ENCODE data around the gene MTFR1L.

MTFR1L gene

DNA sequence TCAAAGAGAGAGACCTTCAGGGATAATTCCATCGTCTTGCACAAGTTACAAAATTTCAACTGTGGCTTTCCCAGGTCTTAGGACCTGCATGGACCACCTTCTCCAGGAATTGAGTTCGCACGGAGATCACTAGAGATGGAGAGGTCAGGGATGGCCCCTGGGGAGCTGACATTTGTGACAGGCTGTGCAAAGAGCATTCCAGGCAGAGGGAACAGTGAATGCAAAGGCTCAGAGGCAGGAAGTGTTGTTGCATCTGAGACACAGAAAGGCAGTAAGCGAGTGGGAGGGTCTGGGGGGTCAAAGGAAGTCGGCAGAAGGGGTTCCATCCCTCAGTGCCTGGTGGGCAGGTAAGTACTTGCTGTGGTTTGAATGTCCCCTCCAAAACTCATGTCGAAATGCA is 29.3 kb upstream of the MTFR1L start:
- DNase-seq (ENCODE audit: low read depth in 2 of 2), result no peak

DNA sequence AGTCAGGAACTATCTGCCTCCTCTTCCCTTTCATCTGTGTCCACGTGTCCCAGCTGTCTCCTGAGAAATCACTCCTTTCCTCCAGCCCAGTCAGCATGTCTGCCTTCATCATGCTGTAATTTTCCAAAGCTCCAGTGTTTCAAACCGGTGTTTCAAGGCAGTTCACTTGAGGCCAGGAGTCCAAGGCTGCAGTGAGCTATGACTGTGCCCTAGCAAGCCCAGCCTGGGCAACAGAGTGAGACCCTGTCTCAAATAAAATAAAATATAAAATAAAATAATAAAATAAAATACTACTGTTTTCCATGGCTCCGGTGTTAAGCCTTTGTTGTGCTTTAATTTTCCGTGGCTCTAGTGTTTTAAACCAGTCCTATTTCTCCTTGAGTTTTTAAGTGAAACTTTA is 27.6 kb upstream of the MTFR1L start:
- DNase-seq (ENCODE audit: low read depth in 2 of 2), result no peak

DNA sequence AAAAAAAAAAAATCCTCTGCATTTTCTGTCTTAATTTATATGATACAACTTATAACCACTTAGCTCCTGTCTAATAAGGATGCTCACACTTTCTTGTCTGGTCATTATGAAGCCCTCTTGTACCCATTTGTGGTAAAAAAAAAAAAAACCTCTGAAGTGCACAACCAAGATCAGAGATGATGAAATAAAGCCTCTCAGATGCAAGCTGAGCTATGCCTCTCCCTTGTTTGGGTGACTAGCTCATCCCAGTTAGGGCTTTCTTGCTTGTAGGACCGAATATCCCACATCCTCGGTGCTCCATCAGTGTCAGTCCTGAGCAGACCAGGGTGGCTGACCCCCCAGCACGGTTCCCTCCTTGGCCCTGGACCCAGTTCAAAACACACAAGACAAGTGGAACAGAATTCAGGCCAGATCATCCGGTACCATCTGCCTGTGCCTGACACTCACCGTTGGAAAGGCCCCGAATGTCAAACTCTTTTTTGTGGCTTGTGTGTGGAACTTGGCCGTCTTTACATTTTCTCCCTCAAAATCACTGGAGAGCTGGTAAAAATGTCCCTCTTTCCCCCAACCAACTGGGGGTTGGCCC is 26.1 kb upstream of the MTFR1L start:
- no peak for DNase-seq (ENCODE audit: low read depth in 2 of 2)

DNA sequence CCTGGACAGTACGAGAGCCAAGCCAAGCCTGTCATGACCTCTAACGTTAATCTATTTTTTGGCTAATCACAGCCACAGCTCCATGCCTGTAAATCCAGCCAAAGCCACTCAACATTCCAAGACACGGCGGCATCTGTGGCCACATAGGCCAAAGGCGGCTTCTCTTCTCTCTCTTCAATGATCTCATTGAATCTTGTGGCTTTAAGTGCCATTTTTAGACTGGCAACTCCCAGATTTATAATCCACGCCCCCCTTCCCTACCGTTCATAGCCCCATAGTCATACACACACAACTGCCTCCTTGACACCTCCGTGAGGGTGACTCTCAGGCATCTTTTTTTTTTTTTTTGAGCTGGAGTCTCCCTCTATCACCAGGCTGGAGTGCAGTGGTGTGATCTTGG is 25.4 kb upstream of the MTFR1L start:
- DNase-seq (ENCODE audit: low read depth in 2 of 2), result no peak

DNA sequence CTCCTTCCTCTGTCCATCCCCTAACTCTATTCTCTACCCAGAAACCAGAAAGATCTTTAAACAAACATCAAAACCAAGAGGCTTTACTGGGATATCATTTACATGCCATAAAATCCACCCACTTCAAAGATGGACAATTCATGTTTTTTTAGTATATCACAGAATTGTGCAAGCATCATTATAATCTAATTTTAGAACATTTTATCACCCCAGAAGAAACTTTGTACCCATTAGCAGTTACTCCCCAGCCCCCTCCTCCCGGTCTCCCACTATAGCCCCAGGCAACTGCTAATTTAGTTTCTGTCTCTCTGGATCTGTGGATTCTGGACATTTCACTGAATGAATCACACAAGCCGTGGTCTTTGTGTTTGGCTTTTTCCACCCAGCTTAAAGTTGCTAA is 24.5 kb upstream of the MTFR1L start:
- no peak for DNase-seq (ENCODE audit: low read depth in 2 of 2)

DNA sequence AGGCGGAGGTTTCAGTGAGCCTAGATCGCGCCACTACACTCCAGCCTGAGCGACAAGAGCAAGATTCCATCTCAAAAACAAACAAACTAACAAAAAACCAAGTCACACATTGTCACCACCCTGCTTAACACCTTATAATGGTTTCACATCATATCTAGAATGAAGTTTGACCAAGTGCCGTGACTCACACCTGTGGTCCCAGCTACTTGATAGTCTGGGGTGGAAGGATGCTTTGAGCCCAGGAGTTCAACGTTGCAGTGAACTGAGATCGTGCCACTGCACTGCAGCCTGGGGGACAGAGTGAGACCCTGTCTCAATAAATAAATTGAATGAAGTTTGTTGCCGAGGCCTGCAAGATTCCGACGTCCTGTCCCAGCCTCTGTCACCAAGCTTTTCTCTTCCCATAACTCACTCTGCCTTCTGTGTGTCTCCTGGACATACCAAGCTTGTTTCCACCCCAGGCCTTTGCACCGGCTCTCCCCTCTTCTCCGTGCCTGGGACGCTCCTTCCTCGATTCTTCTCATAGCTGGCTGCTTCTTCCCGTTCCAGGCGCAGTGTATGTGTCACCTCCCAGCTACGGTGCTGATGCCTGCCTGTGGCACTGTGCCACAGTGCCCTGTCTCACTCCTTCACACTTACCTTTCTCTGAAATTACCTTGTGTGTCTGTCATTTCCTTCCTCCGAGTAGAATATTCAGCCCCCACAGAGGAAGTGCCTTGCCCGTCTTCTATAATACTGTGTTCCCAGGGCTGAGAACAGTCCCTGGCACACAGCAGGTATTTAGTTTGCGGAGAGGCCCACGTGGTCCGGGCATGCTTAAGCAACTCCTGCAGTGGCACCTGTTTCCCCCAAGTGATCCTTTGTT is 23.6 kb upstream of the MTFR1L start:
- DNase-seq (ENCODE audit: low read depth in 2 of 2), result peak in 1 of 2 donors; percentile 9

DNA sequence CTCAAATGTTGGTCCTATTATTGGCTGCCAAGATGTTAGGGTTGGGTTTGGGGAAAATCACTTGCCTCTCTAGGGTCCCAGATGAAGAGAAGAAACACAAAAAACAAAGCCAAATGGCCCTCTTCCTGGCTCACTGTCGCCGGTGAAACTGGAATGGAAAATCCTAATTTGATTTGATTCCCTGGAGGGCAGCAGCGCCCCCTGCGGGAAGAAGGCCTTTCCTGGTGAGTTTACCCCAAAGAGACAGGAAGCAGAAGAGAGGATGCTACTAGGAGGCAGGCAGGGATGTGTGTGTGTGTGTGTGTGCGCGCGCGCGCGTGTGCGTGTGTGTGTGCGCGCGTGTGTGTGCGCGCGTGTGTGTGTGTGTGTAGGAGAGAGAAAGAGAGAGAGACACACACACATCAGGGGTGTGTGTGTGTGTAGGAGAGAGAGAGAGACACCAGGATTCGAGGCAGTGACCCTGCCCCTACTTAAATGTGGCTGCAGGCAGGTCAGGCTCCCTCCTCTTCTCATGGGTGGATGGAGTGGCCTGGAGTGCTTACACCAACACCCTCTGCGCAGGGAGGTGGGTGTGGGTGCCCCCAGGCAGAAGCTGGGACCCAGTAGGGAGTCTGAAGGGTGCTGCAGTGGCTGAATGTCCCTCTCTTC is 22.8 kb upstream of the MTFR1L start:
- peak; percentile 81 to 86 for DNase-seq (ENCODE audit: low read depth in 2 of 2)

DNA sequence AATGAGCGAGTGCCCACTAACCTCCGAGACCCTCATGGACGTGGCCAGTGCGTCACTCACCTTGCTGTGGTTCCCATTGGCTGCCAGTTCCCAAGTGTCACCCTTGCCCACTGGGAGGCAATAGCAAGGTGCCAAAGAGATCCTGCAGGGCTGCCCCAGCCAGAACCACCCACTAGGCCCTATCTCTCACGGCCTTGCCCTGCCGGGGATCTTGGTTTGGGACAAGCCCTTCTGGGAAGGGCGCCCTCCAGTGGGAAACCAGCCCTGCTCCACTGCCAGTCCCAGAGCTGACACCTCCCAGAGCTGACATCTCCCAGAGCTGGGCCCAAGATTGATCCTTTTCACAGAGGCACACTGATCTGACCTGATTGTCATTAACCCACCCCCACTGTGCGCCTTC is 21.8 kb upstream of the MTFR1L start:
- peak in 1 of 2 donors; percentile 28 for DNase-seq (ENCODE audit: low read depth in 2 of 2)

DNA sequence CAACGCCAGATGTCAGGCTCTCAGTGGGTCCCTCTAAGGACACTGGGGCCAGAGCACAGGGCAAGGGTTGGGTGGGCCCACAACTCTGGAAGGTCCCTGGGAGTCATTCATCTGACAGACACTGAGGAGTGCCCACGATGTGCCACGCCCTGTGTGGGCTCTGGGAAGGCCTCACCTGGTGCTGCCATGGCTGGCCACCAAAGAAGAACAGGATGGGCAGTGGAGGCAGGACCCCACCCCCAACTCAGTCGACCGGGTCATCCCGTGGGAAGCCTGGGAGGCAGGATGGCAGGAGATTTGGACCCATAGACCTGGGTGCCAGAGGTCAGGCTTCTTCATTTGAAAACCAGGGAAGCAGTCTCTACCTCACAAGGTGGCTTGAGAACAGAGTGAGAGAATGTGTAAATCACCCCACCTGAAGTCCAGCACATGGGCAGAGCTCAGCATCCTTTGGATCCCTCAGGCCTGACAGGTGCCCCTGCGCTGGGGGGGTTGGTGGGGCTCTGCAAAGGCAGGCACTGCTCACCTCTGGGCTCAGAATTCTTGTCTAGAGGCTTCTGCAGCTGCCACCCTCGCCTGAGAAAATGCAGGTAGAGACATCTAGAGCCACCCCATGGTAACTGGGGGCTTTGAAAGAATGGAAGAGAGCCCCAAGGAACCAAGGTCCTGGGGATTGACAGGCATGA is 20.9 kb upstream of the MTFR1L start:
- DNase-seq (ENCODE audit: low read depth in 2 of 2), result no peak

DNA sequence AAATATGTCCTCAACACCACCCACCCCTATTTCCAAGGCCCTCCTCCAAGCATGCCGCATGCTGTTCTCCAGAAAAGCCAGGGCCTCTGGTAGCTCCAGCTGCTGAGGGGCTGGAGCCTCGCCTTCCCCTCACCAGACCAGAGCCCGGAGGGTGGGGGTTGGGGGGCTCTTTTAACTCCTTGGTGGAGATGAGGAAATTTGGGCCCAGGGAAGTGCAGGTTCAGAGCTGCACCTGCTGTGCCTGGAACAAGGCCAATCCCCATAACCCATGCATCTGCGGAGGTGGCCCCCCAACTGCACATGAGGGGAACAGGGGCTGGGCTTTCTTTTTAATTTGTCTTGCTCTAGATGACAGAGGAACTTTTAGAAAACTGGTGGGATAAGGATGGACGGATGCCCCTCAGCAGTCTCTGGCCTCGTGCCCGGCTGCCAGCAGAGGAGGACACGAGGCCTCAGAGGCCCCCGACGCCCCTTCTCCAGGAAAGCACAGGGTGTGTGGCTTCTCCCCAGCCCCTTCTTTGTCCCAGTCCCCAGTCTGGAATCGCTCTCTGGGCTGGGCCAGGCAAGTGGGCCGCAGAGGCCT is 20.3 kb upstream of the MTFR1L start:
- DNase-seq (ENCODE audit: low read depth in 2 of 2), result no peak

DNA sequence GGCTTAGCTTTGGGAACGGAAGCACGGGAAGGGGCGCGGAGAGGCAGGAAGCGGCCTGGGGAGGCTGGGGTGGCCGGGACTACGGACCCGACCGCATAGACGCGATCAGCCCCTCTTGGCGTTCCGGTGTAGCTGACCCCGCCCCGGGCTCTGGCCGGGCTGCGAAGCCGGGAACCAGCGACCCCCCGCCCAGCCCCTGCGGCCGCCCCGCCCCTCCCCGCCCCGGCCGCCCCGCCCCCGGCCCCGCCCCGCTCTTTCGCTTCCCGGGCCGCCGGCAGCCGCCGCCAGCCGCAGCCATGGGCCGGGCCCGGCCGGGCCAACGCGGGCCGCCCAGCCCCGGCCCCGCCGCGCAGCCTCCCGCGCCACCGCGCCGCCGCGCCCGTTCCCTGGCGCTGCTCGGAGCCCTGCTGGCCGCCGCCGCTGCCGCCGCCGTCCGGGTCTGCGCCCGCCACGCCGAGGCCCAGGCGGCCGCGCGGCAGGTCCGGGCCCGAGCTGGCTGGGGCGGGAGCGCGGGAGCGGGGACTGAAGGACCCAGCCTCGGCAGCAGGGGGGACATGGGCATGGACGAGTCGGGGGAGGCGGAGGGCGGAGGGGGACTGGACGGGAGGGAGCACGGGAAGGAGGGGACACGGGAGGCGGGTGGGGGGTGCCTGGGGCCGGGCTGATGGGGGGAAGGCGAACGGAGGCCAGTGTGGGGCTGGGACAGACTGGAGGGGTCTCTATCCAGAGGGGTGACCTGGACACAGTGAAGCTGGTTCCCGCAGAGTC is 19.6 kb upstream of the MTFR1L start, which contains the start of gene SELENON:
Gene SELENON, plus strand, starts transcription at position 259 of the 768 bp plus-strand sequence. Its CDS starts 38 bp downstream, at position 297.
- peak in 1 of 2 donors; percentile 43 for DNase-seq (ENCODE audit: low read depth in 2 of 2)

DNA sequence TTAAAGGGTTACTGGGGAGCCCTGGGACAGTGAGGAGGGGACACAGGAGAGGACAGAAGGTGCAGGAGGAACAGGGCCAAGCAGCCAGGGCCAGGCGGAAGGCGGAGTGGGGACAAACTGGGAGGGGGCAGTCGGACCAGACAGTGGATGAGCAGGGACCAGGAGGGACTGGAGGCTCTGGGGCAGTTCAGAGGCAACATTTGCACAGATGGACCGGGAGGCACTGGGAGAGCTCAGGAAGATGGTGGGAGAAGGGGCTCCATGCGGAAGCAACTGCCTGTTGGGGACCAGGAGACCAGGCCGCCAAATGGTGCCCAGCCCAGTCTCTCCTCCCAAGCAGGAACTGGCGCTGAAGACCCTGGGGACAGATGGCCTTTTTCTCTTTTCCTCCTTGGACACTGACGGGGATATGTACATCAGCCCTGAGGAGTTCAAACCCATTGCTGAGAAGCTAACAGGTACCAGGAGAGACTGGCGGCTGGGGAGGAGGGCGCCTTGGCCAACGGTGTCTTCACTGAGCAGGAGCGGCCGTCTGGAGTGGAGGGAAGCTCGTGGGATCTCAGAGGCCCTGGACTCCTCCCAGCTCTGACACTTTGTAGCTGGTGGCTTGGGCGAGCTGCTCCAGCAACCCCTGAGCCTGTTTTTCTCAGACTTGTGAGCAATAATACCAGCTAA is 18.9 kb upstream of the MTFR1L start:
- DNase-seq (ENCODE audit: low read depth in 2 of 2), result no peak

DNA sequence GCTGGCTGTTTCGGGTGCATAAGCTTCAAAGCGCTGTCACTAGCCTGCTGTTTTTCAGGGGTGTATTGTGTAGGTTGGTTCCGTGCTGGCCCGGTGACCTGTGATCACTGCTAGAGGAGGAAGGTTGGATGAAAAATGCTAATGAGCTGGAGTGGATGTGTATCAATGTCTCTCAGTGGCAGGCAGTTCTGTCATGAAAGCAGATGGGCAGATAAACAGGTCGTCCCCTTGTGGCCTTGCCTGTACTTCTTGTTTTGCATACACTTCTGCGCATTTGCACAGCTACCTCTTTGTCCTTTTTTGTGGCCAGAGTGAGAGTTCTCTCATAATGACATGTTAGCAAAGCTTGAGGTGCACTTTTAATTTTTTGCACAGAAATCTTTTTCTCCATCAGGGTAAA is 16.8 kb upstream of the MTFR1L start:
- DNase-seq (ENCODE audit: low read depth in 2 of 2), result no peak

DNA sequence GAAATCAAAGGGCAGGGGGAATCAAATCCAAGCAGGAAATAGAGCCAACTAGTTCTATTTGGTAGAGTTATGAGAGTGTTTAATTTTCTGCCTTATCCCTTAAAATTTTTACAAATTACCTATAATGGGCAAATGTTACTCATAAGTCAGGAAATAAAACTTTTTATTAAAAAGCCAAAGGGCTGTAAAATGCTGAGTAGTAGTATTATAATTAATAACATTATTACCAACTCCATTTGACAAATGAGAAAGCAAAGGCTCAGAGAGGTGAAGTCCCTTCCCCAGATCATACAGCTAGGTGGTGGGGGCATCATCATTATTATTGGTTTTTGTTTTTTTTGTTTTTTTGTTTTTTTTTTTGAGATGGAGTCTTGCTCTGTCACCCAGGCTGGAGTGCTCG is 16.4 kb upstream of the MTFR1L start:
- no peak for DNase-seq (ENCODE audit: low read depth in 2 of 2)

DNA sequence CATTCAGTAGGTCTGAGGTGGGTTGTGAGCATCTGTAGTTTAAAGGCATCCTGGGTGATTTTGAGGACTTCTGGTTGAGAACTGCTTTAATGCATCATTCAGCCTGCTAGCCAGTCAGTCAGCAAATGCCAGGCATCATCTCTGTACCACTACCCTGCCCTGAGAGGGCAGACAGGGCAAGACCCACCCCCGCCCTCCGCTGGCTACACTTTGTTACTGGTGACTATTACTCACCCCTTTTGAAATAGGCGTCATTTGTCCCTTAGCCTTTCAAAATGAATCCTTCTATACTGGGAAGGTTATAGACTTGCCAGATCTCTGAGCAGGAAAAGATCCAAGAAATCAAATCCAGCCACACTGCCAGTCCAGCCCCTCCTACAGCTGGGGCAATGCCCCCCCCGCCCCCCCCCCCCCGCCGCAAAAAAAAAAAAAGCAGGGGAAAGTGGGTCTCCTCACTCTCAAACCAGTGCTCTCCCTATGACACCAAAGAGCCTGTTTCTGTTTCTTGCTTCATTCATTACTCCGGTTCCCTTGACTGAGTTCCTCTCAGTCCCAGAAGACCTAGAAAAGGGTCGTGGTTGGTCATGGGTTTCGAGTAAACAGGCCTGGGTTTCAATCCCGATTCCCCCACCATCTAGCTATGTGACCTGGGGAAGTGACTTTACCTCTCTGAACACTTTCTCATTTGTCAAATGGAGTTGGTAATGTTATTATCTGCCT is 15.3 kb upstream of the MTFR1L start:
- DNase-seq (ENCODE audit: low read depth in 2 of 2), result no peak

DNA sequence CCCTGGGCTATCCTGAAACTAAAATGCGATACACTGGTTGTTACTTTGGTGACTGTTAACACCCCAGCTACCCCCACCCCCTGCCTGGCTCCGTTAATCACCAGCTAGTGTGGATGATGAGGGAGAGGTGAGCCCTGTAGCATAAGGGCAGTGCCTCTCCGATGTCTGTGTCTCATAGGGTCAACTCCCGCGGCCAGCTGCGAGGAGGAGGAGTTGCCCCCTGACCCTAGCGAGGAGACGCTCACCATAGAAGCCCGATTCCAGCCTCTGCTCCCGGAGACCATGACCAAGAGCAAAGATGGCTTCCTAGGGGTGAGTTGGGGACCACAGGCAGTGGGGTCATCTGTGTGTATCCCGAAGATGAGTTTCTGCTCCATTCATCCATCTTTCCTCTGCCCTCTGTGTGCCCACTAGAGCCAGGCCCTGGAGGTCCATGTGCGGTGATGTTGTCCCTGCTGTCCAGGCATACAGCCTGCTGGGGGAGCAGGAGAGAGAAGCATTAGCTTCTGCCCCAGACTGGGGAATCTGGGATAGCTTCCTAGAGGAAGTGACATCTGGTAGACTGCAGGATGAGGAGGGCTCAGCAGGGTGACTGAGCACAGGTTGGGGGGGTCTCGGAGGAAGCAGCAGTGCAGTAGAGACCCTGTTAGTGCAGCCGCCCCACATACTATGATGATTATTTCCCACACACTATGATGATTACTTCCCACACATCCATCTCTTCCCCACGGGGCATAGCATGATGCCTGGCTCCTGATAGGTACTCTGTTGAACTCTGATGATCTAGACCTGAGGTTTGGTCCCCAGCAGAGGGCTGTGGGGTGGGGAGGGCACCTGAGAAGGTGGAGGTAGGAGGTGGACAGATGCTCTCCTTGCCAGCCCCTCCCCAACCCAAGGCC is 14.5 kb upstream of the MTFR1L start:
- no peak for DNase-seq (ENCODE audit: low read depth in 2 of 2)

DNA sequence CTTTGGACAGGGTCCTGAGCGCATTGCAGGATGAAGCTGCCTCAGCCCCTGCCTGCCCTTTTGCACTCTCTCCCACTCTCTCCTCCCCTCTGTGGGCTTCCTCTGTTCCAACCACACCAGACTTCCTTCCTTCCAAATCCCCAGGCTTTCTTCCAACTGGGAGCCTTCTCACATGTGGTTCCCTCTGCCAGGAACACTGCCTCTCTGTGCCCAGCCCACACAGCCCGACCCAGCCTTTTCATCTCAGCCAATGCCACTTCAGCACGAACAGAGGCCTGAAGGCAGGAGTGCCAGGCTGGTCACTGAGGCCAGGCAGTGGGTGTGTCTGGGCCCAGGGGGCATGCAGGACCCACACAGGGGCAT is 13.9 kb upstream of the MTFR1L start:
- DNase-seq (ENCODE audit: low read depth in 2 of 2), result no peak

DNA sequence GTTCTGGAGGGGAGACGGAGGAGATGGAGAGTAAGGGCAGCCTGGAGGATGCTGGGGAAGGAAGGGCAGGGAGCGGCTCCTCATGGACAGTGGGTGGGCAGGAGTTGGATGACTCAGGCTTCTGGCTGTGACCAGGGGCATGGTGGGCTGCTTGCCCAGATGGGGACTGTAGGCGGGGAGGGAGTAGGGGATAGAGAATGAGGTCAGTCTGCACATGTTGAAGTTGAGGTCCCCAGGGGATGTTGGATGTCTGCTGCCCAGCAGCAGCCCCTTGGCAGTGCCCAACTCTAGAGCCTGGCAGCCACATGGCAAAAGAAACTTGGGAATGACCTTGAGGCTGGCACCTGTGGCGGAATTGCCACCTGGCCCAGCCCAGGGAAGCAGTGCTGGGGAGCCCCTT is 13.3 kb upstream of the MTFR1L start:
- no peak for DNase-seq (ENCODE audit: low read depth in 2 of 2)
